ENCODE results near the gene GSK3A. TPM values are rescaled to one million over a fixed set of nuclear protein-coding genes. Genes with fewer than 3 reads are reported as not detected.
A peak's percentile ranks its signal among the peaks of the same experiment; 100 is the strongest.

The GSK3A gene
- total RNA-seq, 1 experiment from 2014 or later: 50.8 TPM

DNA sequence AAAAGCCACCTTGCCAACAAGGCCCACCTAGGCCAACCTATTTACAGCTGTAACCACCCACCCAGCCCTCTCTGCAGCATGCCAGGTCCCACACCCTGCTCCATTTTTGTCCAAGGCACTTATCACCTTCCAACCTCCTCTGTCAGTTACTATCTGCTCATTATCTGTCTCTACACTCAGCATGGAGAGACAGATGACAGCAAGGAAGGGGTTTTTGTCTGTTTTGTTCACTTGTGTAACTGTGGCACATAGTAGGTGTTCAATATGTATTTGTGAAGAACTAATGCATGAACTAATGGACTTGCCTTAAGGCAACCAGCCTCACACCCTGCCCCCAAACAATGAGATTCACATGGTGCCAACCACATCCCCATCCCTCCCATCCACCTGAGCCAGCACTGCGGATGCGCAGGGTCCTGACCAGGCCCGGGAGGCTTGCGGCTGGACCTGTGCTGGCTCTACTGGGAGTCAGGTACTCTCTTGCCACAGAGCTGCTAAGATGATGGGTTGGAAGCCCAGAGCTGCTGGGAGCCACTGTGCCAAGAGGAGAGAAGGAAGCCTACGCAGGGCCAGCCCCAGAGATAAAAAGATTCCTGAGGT, 42.2 kb downstream of the GSK3A start:
- ChIA-PET CTCF (interaction anchor here (1.1 to 1.5 kb wide), 3 partner anchors 43 to 92 kb away, joined by 4 to 6 read pairs (median 4); no protein-coding TSS in a partner anchor), POLR2A (no interaction called here)
- peaks cover 6% of the 10 kb centered on the region; the same call in 1 of the 2 replicates for H3K27me3 Mint-ChIP-seq (ENCODE audit: low read depth)
- H3K4me1 Mint-ChIP-seq: peaks cover 37% of the 10 kb centered on the region
- H3K9me3 Mint-ChIP-seq: no peaks in the 10 kb centered on the region
- H3K27ac Mint-ChIP-seq: peak overlapping the region; percentile 9
- DNase-seq (ENCODE audit: low spot score) (no peak), ATAC-seq (no peak)
- no peak overlapping the region for H3K4me3 Mint-ChIP-seq
- TF ChIP-seq, protein P1, sequence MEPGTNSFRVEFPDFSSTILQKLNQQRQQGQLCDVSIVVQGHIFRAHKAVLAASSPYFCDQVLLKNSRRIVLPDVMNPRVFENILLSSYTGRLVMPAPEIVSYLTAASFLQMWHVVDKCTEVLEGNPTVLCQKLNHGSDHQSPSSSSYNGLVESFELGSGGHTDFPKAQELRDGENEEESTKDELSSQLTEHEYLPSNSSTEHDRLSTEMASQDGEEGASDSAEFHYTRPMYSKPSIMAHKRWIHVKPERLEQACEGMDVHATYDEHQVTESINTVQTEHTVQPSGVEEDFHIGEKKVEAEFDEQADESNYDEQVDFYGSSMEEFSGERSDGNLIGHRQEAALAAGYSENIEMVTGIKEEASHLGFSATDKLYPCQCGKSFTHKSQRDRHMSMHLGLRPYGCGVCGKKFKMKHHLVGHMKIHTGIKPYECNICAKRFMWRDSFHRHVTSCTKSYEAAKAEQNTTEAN (CRISPR knock-in tag; IDR thresholded peaks at IDR 0.05): no peak
- no peak for TF ChIP-seq GABPB1 (CRISPR knock-in tag; IDR thresholded peaks at IDR 0.05)
- H3K36me3 Mint-ChIP-seq: peaks cover 76% of the 10 kb centered on the region

DNA sequence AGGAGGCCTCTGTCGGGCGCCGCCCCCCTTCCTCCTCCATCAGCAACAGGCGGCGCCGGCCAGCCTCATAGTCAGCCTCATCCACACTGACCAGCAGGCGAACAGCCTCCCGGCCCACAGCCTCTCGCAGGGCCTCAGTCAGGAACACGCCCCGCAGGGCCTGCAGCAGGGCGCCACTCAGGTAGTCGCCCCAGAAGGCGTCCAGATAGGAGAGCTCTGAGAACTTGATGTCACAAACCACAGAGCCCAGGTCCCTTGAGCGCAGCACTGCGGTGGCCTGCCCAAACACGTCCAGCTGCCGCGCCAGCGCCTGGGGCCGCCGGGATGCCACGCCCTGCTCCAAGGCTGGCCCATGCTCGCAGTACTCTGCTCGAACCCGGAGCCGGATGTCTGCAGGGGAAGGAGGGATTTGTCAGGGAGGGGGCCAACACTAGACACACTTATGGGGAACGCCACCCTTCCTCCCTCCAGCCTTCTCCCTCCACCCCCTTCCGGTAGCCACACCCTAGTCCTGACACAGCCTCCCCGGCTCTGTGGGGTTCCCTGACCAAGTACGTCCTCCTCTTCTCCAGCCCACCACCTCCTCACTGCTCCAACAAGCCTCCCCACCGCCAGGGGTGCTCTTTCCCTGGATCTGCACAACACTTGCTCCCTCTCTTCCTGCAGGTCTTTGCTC, 42.8 kb downstream of the GSK3A start:
- POLR2A ChIA-PET: no interaction called here
- Mint-ChIP-seq H3K9me3 (no peaks in the 10 kb centered on the region), H3K4me3 (no peak overlapping the region), H3K4me1 (peaks cover 31% of the 10 kb centered on the region), H3K36me3 (peaks cover 70% of the 10 kb centered on the region), H3K27ac (peak overlapping the region; percentile 0), H3K27me3 (ENCODE audit: low read depth) (peaks cover 6% of the 10 kb centered on the region; the same call in 1 of the 2 replicates)
- CTCF ChIA-PET: interaction anchor here (1.1 to 1.5 kb wide), 3 partner anchors 43 to 91 kb away, joined by 4 to 6 read pairs (median 4); no protein-coding TSS in a partner anchor
- DNase-seq (ENCODE audit: low spot score): peak; percentile 54
- TF ChIP-seq OVOL2 (CRISPR knock-in tag; IDR thresholded peaks at IDR 0.05; ENCODE audit: borderline replicate concordance) (no peak), MXD4 (CRISPR knock-in tag; IDR thresholded peaks at IDR 0.05; ENCODE audit: borderline replicate concordance) (no peak), FOXP1 (CRISPR knock-in tag; IDR thresholded peaks at IDR 0.05; ENCODE audit: borderline replicate concordance) (0 out of 2 replicates have a peak, but pooled peaks have one; percentile 51), HMGA2 (CRISPR knock-in tag; IDR thresholded peaks at IDR 0.05) (no peak), MYBL2 (CRISPR knock-in tag; IDR thresholded peaks at IDR 0.05) (no peak), SP1 (CRISPR knock-in tag; conservative IDR thresholded peaks at IDR 0.05) (no peak), SMAD3 (CRISPR knock-in tag; IDR thresholded peaks at IDR 0.05; ENCODE audit: borderline replicate concordance) (no peak)
- TF ChIP-seq, protein P2, sequence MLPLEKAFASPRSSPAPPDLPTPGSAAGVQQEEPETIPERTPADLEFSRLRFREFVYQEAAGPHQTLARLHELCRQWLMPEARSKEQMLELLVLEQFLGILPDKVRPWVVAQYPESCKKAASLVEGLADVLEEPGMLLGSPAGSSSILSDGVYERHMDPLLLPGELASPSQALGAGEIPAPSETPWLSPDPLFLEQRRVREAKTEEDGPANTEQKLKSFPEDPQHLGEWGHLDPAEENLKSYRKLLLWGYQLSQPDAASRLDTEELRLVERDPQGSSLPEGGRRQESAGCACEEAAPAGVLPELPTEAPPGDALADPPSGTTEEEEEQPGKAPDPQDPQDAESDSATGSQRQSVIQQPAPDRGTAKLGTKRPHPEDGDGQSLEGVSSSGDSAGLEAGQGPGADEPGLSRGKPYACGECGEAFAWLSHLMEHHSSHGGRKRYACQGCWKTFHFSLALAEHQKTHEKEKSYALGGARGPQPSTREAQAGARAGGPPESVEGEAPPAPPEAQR (CRISPR knock-in tag; IDR thresholded peaks at IDR 0.05): no peak
- TF ChIP-seq, protein P3, sequence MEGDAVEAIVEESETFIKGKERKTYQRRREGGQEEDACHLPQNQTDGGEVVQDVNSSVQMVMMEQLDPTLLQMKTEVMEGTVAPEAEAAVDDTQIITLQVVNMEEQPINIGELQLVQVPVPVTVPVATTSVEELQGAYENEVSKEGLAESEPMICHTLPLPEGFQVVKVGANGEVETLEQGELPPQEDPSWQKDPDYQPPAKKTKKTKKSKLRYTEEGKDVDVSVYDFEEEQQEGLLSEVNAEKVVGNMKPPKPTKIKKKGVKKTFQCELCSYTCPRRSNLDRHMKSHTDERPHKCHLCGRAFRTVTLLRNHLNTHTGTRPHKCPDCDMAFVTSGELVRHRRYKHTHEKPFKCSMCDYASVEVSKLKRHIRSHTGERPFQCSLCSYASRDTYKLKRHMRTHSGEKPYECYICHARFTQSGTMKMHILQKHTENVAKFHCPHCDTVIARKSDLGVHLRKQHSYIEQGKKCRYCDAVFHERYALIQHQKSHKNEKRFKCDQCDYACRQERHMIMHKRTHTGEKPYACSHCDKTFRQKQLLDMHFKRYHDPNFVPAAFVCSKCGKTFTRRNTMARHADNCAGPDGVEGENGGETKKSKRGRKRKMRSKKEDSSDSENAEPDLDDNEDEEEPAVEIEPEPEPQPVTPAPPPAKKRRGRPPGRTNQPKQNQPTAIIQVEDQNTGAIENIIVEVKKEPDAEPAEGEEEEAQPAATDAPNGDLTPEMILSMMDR (IDR thresholded peaks at IDR 0.05): no peak
- TF ChIP-seq, protein P4, sequence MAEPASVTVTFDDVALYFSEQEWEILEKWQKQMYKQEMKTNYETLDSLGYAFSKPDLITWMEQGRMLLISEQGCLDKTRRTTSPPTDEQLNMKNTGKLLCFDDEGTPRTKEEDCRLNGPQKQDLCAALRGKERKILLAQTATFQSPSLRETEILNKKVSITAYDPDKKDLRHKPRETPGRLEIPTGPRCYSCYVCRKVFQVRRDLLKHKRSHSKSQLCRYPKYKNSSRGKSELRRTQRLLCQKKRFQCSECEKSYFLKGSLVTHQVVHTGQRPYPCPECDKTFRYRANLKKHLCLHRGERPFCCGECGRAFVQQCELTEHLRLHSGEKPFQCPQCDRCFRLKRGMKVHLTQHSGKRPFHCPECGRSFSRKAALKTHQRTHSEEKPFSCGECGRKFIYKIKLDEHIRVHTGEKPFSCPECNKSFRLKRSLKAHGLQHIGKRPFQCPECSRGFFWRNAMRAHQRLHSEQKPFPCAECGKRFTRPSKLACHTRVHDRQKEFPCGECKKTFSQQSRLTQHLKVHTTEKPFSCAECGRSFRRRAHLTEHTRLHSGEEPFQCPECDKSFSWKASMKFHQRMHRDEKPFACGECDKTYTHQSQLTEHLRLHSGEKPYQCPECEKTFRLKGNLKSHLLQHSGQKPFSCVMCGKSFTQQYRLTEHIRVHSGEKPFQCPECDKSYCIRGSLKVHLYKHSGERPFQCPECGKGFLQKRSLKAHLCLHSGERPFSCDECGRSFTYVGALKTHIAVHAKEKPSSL (CRISPR knock-in tag; conservative IDR thresholded peaks at IDR 0.05): no peak
- TF ChIP-seq, protein P5, sequence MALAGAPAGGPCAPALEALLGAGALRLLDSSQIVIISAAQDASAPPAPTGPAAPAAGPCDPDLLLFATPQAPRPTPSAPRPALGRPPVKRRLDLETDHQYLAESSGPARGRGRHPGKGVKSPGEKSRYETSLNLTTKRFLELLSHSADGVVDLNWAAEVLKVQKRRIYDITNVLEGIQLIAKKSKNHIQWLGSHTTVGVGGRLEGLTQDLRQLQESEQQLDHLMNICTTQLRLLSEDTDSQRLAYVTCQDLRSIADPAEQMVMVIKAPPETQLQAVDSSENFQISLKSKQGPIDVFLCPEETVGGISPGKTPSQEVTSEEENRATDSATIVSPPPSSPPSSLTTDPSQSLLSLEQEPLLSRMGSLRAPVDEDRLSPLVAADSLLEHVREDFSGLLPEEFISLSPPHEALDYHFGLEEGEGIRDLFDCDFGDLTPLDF (CRISPR knock-in tag; IDR thresholded peaks at IDR 0.05): 0 out of 2 replicates have a peak, but pooled peaks have one; percentile 55
- peak; percentile 32 for ATAC-seq

Data from WTC11 (cell line).